GM19463 (cell line): ENCODE measurements around the gene FOXK2.

Experiments used
- ATAC-seq: cut with Tn5 transposase; IDR thresholded peaks from one replicate; pipeline ENCODE4 v1.9.1; 2021; ENCODE audit warnings: mild to moderate bottlenecking, moderate library complexity; ENCODE audit not compliant: unreplicated experiment

The FOXK2 gene

GRCh38 chr17:82602487-82602886 lies 83.0 kb downstream of the FOXK2 start:
- ATAC-seq: no peak

- no peak for ATAC-seq
These were observed 83.6 kb downstream of the FOXK2 start for GRCh38 chr17:82602986-82603710.

GRCh38 chr17:82603981-82604448 lies 84.5 kb downstream of the FOXK2 start:
- ATAC-seq: no peak

- ATAC-seq: no peak
These were observed 85.0 kb downstream of the FOXK2 start for GRCh38 chr17:82604532-82604931.

GRCh38 chr17:82605939-82606600 lies 86.5 kb downstream of the FOXK2 start:
- ATAC-seq: no peak

- no peak for ATAC-seq
These were observed 89.3 kb downstream of the FOXK2 start for GRCh38 chr17:82608816-82609215.

GRCh38 chr17:82609655-82610054 lies 90.1 kb downstream of the FOXK2 start:
- no peak for ATAC-seq

- no peak for ATAC-seq
These were observed 91.9 kb downstream of the FOXK2 start for GRCh38 chr17:82611140-82612058.

GRCh38 chr17:82613283-82614094 lies 94.0 kb downstream of the FOXK2 start:
- ATAC-seq: no peak

GRCh38 chr17:82614095-82614631 lies 94.6 kb downstream of the FOXK2 start:
- no peak for ATAC-seq

- no peak for ATAC-seq
These were observed 95.8 kb downstream of the FOXK2 start for GRCh38 chr17:82615084-82616020.

GRCh38 chr17:82616021-82616711 lies 96.6 kb downstream of the FOXK2 start:
- no peak for ATAC-seq

GRCh38 chr17:82619211-82619610 lies 99.7 kb downstream of the FOXK2 start:
- no peak for ATAC-seq

- no peak for ATAC-seq
These were observed 100.1 kb downstream of the FOXK2 start for GRCh38 chr17:82619641-82620040.

GRCh38 chr17:82623707-82624106 lies 104.2 kb downstream of the FOXK2 start:
- no peak for ATAC-seq

GRCh38 chr17:82627405-82627804 lies 107.9 kb downstream of the FOXK2 start:
- ATAC-seq: no peak

- ATAC-seq: no peak
These were observed 110.2 kb downstream of the FOXK2 start for GRCh38 chr17:82629748-82630147.

- no peak for ATAC-seq
These were observed 110.7 kb downstream of the FOXK2 start for GRCh38 chr17:82630212-82630611.

- ATAC-seq: no peak
These were observed 112.0 kb downstream of the FOXK2 start for GRCh38 chr17:82631544-82631943.
